ENCODE results near the gene MED27.

DNA sequence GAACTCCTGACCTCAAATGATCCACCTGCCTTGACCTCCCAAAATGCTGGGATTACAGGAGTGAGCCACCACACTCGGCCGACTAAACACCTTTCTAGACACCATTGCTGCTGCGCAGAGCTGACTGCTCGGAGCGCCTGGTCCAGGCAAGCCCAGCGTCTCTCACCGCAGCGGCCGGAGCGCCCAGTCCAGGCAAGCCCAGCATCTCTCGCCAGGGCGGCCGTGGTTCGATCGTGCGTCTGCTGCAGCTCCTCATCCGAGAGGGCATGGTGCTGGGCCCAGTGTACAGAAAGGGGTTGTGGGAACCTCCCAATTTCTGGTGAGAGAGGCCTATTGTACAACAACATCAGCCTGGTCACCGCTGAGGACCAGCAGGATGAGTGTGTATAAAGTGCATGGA lies 230.3 kb downstream of the MED27 start:
- TF ChIP-seq EZH2 (IDR thresholded peaks at IDR 0.05; ENCODE audit: insufficient read depth, poor library complexity, severe bottlenecking) (no peak), EZH2phosphoT487 (IDR thresholded peaks at IDR 0.05; ENCODE audit: insufficient read depth, low read depth) (no peak)
